ENCODE measurements around the gene XNDC1N. TPM values are rescaled to one million over a fixed set of nuclear protein-coding genes. Genes with fewer than 3 reads are reported as not detected.
A peak's percentile ranks its signal among the peaks of the same experiment; 100 is the strongest.

XNDC1N gene
- total RNA-seq, 1 donor from 2014 or later, result 11.3 TPM

DNA sequence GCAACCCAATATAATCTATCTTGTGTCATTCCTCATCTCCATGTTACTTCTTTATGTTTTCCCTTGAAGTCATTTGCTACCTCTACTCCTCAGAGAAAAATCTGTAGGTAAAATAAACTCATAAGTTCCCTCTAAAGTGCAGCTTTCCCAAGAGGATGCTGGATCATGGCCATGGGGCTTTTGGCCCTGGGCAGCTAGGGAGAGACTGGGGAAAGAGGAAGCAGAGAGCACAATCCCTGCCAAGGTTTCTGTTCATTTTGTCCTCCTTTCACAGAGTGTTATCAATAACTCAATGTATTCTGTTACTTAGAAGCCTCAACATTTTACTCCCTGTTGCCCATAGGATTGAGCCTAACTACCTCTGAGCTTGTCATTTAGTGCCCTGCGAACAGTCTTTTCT, 9.4 kb upstream of the XNDC1N start:
- Mint-ChIP-seq H3K27me3 (ENCODE audit: low read depth) (no peaks in the 10 kb centered on the region), H3K4me3 (no peak overlapping the region), H3K4me1 (no peaks in the 10 kb centered on the region), H3K27ac (ENCODE audit: unreplicated experiment) (no peak overlapping the region), H3K9me3 (no peaks in the 10 kb centered on the region), H3K36me3 (ENCODE audit: low read depth) (no peaks in the 10 kb centered on the region)
- no peak for DNase-seq (ENCODE audit: low read depth, low spot score)
- TF ChIP-seq, protein P1, sequence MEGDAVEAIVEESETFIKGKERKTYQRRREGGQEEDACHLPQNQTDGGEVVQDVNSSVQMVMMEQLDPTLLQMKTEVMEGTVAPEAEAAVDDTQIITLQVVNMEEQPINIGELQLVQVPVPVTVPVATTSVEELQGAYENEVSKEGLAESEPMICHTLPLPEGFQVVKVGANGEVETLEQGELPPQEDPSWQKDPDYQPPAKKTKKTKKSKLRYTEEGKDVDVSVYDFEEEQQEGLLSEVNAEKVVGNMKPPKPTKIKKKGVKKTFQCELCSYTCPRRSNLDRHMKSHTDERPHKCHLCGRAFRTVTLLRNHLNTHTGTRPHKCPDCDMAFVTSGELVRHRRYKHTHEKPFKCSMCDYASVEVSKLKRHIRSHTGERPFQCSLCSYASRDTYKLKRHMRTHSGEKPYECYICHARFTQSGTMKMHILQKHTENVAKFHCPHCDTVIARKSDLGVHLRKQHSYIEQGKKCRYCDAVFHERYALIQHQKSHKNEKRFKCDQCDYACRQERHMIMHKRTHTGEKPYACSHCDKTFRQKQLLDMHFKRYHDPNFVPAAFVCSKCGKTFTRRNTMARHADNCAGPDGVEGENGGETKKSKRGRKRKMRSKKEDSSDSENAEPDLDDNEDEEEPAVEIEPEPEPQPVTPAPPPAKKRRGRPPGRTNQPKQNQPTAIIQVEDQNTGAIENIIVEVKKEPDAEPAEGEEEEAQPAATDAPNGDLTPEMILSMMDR (conservative IDR thresholded peaks at IDR 0.05), result no peak

DNA sequence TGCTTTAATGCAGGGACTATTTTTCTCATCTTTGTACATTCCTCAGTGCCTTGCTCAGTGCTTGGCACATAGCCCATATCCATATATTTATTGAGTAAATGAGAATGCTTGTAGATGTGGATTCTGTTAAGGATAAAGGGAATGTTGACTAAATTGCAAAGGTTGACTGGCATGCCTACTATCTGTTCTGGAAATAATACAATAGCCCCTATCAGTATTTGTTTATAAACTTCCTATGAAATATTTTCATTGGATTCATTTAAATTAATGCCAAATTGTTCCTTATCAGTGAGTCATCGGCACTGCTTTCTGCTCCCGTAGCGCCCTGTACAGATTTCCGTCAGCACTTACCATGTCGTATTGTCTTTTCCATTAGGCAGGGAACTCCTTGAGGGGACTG, 8.4 kb upstream of the XNDC1N start:
- no peaks in the 10 kb centered on the region for H3K36me3 Mint-ChIP-seq (ENCODE audit: low read depth)
- TF ChIP-seq, protein P1 (conservative IDR thresholded peaks at IDR 0.05), result no peak
- H3K4me3 Mint-ChIP-seq, result no peak overlapping the region
- H3K4me1 Mint-ChIP-seq, result no peaks in the 10 kb centered on the region
- DNase-seq (ENCODE audit: low read depth, low spot score), result no peak
- no peaks in the 10 kb centered on the region for H3K9me3 Mint-ChIP-seq
- H3K27ac Mint-ChIP-seq (ENCODE audit: unreplicated experiment), result no peak overlapping the region
- no peaks in the 10 kb centered on the region for H3K27me3 Mint-ChIP-seq (ENCODE audit: low read depth)

DNA sequence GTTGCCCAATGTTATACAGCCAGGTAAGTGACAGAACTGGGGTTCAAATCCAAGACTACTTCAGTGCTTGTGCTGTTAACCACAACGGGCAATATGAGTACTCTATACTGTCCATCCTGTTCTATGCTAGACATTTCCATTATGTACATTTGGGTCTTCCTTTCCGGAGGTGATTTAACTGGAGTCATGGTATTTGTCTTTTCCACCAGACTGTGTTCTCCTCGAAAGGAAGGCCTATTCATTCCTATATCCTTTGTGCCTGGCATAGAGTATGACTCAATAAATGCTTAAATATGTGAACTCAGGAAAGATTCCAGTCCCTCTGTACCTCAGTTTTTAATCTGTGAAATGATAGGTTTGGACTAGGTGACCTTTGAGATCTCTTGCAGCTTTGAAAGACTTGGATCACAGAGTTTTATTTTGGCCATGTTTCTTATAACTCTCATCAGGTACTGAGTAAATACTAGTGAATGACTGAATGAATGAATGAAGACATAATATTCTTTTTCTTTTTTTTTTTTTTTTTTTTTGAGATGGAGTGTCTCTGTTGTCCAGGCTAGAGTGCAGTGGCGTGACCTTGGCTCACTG, 7.0 kb upstream of the XNDC1N start:
- TF ChIP-seq, protein P1 (conservative IDR thresholded peaks at IDR 0.05), result no peak
- no peak overlapping the region for H3K4me3 Mint-ChIP-seq
- H3K36me3 Mint-ChIP-seq (ENCODE audit: low read depth), result no peaks in the 10 kb centered on the region
- H3K27me3 Mint-ChIP-seq (ENCODE audit: low read depth), result no peaks in the 10 kb centered on the region
- peaks cover 7% of the 10 kb centered on the region for H3K4me1 Mint-ChIP-seq
- no peak for DNase-seq (ENCODE audit: low read depth, low spot score)
- no peaks in the 10 kb centered on the region for H3K9me3 Mint-ChIP-seq
- no peak overlapping the region for H3K27ac Mint-ChIP-seq (ENCODE audit: unreplicated experiment)

DNA sequence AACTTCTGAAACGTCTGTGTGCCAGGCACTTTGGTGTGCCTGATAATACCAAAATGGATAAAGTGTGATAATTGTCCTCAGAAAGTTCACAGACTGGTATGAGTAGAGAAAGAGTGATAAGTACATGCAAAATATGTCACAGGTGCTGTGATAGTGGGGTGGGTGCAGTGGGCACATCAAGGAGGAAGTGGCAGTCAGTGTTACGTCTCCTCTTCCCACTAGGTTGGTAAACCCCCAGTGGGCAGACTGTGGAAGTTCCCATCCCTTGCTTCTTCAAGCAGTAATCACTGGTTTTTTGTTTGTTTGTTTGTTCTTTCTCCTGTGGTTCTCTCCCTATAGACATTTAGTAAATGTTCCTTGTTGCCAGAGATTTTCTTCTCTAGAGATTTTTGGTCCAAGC, 5.8 kb upstream of the XNDC1N start:
- H3K9me3 Mint-ChIP-seq, result no peaks in the 10 kb centered on the region
- no peaks in the 10 kb centered on the region for H3K27me3 Mint-ChIP-seq (ENCODE audit: low read depth)
- H3K27ac Mint-ChIP-seq (ENCODE audit: unreplicated experiment), result no peak overlapping the region
- no peaks in the 10 kb centered on the region for H3K36me3 Mint-ChIP-seq (ENCODE audit: low read depth)
- TF ChIP-seq, protein P1 (conservative IDR thresholded peaks at IDR 0.05), result no peak
- DNase-seq (ENCODE audit: low read depth, low spot score), result no peak
- H3K4me1 Mint-ChIP-seq, result peaks cover 19% of the 10 kb centered on the region
- no peak overlapping the region for H3K4me3 Mint-ChIP-seq

DNA sequence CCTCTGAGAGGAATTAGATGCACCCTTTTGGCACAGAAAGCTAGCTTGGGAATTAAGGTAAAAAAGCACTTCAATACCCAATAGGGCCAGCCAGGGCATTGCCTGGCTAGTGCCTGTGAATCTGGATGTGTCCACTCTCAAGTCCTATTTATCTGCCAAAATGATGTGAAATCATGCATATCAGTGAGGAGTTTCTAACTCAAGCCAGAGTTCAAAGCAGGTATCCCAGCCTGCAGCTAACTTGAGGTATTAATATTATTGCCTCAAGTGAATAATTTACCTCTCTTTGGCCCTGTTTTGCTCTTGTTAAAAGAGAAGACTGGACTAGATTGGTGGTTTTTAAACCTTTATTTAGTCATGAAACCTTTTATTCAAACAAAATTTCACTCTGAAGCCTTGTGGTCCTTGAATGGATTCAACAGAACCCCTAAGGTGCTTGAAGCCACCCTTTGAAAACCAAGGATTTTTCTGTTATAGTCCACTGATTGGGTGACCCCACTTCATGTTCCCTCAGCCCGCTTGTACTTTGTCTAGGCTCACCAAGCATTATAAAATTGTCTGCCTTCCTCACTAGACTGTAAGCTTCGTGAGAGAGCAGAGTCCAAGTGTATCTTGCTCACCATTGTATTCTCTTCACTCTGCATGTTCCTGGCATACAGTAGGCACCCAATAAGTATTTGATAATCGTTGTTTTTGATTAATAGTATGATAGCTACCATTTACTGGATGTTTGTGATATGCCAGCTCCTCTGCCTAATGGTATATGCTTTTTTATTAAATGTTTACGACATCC, 4.9 kb upstream of the XNDC1N start:
- no peaks in the 10 kb centered on the region for H3K36me3 Mint-ChIP-seq (ENCODE audit: low read depth)
- no peak for DNase-seq (ENCODE audit: low read depth, low spot score)
- peak overlapping the region; percentile 8 for H3K4me3 Mint-ChIP-seq
- H3K27me3 Mint-ChIP-seq (ENCODE audit: low read depth), result no peaks in the 10 kb centered on the region
- TF ChIP-seq, protein P1 (conservative IDR thresholded peaks at IDR 0.05), result no peak
- H3K9me3 Mint-ChIP-seq, result no peaks in the 10 kb centered on the region
- no peak overlapping the region for H3K27ac Mint-ChIP-seq (ENCODE audit: unreplicated experiment)
- H3K4me1 Mint-ChIP-seq, result peaks cover 28% of the 10 kb centered on the region

All from neural crest cell (in vitro differentiated cells).